ENCODE measurements around the gene ART3.

The ART3 gene

GRCh38 chr4:76053730-76054129, 20.8 kb upstream of the ART3 start:
- no peak overlapping the region for H3K4me3 ChIP-seq (ENCODE audit: low read length)
- TF ChIP-seq, protein P1, sequence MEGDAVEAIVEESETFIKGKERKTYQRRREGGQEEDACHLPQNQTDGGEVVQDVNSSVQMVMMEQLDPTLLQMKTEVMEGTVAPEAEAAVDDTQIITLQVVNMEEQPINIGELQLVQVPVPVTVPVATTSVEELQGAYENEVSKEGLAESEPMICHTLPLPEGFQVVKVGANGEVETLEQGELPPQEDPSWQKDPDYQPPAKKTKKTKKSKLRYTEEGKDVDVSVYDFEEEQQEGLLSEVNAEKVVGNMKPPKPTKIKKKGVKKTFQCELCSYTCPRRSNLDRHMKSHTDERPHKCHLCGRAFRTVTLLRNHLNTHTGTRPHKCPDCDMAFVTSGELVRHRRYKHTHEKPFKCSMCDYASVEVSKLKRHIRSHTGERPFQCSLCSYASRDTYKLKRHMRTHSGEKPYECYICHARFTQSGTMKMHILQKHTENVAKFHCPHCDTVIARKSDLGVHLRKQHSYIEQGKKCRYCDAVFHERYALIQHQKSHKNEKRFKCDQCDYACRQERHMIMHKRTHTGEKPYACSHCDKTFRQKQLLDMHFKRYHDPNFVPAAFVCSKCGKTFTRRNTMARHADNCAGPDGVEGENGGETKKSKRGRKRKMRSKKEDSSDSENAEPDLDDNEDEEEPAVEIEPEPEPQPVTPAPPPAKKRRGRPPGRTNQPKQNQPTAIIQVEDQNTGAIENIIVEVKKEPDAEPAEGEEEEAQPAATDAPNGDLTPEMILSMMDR (conservative IDR thresholded peaks at IDR 0.05; ENCODE audit: low read depth, low read length): no peak
- DNase-seq (ENCODE audit: low read depth): no peak

DNA sequence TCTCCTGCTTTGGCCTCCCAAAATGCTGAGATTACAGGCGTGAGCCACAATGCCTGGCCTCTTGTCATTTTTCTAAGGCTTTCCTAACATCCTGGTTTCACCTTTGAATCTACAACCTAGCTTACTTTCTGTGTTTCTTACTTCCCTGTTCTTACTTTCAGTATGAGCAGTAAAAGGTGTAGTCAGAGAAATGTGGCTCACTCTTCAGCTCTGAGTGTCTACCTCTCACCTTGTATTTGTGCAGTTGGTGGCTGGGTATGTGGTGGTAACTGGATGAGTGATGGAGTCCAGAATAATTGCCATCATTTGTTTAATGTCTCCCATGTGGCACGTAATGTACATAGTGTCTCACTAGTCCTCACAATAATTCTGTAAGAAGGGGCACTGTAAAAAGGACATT, 19.5 kb upstream of the ART3 start:
- DNase-seq (ENCODE audit: low read depth): no peak
- no peak overlapping the region for H3K4me3 ChIP-seq (ENCODE audit: low read length)
- TF ChIP-seq, protein P1 (conservative IDR thresholded peaks at IDR 0.05; ENCODE audit: low read depth, low read length): no peak

DNA sequence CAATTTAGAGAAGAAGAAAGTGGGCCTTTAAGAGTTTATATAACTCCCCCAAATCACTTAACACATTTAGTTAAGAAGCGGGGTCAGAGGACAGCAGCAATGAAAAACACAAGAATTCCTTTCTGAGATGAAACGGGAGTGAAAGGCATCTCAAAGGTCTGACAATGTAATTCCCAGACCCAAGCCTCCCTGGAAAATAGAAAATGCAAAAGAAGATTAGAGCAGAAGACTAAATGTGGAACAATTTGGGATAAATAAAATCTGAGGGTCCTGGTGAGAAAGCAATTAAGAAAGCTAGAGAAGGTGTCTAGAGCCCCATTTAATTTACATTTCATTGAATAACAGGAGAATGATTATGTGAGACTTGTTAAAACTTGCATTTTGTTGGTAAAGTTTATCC, 19.1 kb upstream of the ART3 start:
- TF ChIP-seq, protein P1 (conservative IDR thresholded peaks at IDR 0.05; ENCODE audit: low read depth, low read length): no peak
- H3K4me3 ChIP-seq (ENCODE audit: low read length): no peak overlapping the region
- no peak for DNase-seq (ENCODE audit: low read depth)

- TF ChIP-seq, protein P1 (conservative IDR thresholded peaks at IDR 0.05; ENCODE audit: low read depth, low read length): no peak
- H3K4me3 ChIP-seq (ENCODE audit: low read length): no peak overlapping the region
- no peak for DNase-seq (ENCODE audit: low read depth)
These were observed 16.2 kb upstream of the ART3 start for GRCh38 chr4:76058302-76058701.

DNA sequence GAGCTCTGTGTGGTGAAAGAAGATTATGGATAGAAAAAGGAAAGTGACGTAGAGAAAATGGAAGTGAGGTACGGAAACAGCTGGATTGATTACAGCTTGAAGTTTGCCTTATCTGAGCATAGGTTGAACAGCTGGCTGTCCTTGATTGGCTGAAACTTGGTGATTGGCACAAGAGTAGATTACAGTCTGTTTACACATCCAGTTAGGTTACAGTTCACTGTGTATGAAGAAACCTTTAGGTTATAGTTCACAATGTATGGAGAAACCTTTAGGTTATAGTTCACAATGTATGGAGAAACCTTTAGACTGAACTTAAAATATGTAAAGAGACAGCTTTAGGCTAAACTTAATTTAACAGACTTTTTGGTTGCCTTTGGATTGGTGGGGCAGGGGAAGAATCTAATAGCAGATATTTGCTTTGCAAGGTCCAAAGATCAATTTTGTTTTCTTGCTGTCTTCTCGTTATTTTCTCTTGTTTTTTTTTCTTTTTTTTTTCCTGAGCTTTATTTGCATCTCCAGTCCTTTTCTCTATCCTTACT, 15.6 kb upstream of the ART3 start:
- no peak for DNase-seq (ENCODE audit: low read depth)
- TF ChIP-seq, protein P1 (conservative IDR thresholded peaks at IDR 0.05; ENCODE audit: low read depth, low read length): no peak
- H3K4me3 ChIP-seq (ENCODE audit: low read length): no peak overlapping the region

DNA sequence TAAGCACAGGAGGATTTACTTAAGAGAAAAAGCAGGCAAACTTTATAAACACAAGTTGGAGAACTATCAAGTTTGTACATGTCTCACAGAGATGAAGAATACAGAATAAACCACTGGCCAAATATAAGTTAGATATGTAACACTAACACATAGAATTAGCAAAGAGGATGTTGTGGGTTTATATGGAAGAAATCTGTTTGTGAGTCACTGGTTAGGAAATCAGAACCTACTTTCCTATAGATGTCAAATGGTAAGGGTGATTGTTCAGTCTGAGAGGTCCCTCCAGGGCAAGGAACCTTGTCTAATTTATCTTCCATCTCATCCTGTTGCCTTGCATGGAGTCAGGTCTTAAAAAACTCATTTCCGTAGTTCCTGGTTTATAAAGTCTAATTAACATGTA, 14.8 kb upstream of the ART3 start:
- DNase-seq (ENCODE audit: low read depth): no peak
- TF ChIP-seq, protein P1 (conservative IDR thresholded peaks at IDR 0.05; ENCODE audit: low read depth, low read length): no peak
- H3K4me3 ChIP-seq (ENCODE audit: low read length): no peak overlapping the region

DNA sequence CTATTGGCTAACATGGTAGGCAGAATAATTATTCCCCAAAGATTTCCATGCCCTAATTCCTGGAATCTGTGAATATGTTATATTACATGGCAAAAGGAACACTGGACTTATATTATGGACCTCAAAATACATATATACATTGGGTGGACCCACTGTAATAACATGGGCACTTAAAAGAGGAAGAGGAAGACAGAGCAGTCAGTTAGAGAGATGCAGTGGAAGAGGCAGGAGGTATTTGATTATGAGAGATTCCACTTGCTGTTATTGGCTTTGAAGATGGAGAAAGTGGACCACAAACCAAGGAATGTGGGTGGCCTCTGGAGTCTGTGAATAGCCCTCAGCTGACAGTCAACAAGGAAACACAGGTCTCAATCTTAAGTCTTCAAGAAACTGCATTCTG, 14.0 kb upstream of the ART3 start:
- no peak for DNase-seq (ENCODE audit: low read depth)
- no peak overlapping the region for H3K4me3 ChIP-seq (ENCODE audit: low read length)
- TF ChIP-seq, protein P1 (conservative IDR thresholded peaks at IDR 0.05; ENCODE audit: low read depth, low read length): no peak

All from retinal pigment epithelial cell (primary cell).